ENCODE results near the gene USP37.

USP37 gene

GRCh38 chr2:218500501-218501060 is 67.6 kb downstream of the USP37 start:
- no peak for DNase-seq
- in situ Hi-C loops (cut with HindIII; ENCODE audit: low pct_ligation_motif_present, low pct_unique_long_range_greater_than_20kb, low sequenced_read_pairs), result no loop called here

- in situ Hi-C loops (cut with HindIII; ENCODE audit: low pct_ligation_motif_present, low pct_unique_long_range_greater_than_20kb, low sequenced_read_pairs), result no loop called here
- DNase-seq, result no peak
Measured at GRCh38 chr2:218485986-218486667, 82.0 kb downstream of the USP37 start.

GRCh38 chr2:218482651-218483050 is 85.5 kb downstream of the USP37 start:
- no peak for DNase-seq
- in situ Hi-C loops (cut with HindIII; ENCODE audit: low pct_ligation_motif_present, low pct_unique_long_range_greater_than_20kb, low sequenced_read_pairs), result no loop called here

GRCh38 chr2:218479595-218479994 is 88.6 kb downstream of the USP37 start:
- DNase-seq, result no peak
- in situ Hi-C loops (cut with HindIII; ENCODE audit: low pct_ligation_motif_present, low pct_unique_long_range_greater_than_20kb, low sequenced_read_pairs), result no loop called here

GRCh38 chr2:218478544-218478943 is 89.6 kb downstream of the USP37 start:
- DNase-seq, result no peak
- in situ Hi-C loops (cut with HindIII; ENCODE audit: low pct_ligation_motif_present, low pct_unique_long_range_greater_than_20kb, low sequenced_read_pairs), result no loop called here

- no peak for DNase-seq
- in situ Hi-C loops (cut with HindIII; ENCODE audit: low pct_ligation_motif_present, low pct_unique_long_range_greater_than_20kb, low sequenced_read_pairs), result no loop called here
Measured at GRCh38 chr2:218477247-218477646, 90.9 kb downstream of the USP37 start.

GRCh38 chr2:218476676-218477075 is 91.5 kb downstream of the USP37 start:
- in situ Hi-C loops (cut with HindIII; ENCODE audit: low pct_ligation_motif_present, low pct_unique_long_range_greater_than_20kb, low sequenced_read_pairs), result no loop called here
- DNase-seq, result no peak

- DNase-seq, result no peak
- in situ Hi-C loops (cut with HindIII; ENCODE audit: low pct_ligation_motif_present, low pct_unique_long_range_greater_than_20kb, low sequenced_read_pairs), result no loop called here
Measured at GRCh38 chr2:218474527-218474926, 93.6 kb downstream of the USP37 start.

GRCh38 chr2:218472988-218473387 is 95.2 kb downstream of the USP37 start:
- no peak for DNase-seq

GRCh38 chr2:218471982-218472381 is 96.2 kb downstream of the USP37 start:
- DNase-seq, result no peak
- in situ Hi-C loops (cut with HindIII; ENCODE audit: low pct_ligation_motif_present, low pct_unique_long_range_greater_than_20kb, low sequenced_read_pairs), result no loop called here

More at GRCh38 chr2:218472988-218473387, 95.2 kb downstream of the USP37 start:
- in situ Hi-C loops (cut with HindIII; ENCODE audit: low pct_ligation_motif_present, low pct_unique_long_range_greater_than_20kb, low sequenced_read_pairs), result no loop called here

- no peak for DNase-seq
Measured at GRCh38 chr2:218471036-218471435, 97.1 kb downstream of the USP37 start.

GRCh38 chr2:218470448-218470847 is 97.7 kb downstream of the USP37 start:
- in situ Hi-C loops (cut with HindIII; ENCODE audit: low pct_ligation_motif_present, low pct_unique_long_range_greater_than_20kb, low sequenced_read_pairs), result no loop called here
- no peak for DNase-seq

More at GRCh38 chr2:218471036-218471435, 97.1 kb downstream of the USP37 start:
- in situ Hi-C loops (cut with HindIII; ENCODE audit: low pct_ligation_motif_present, low pct_unique_long_range_greater_than_20kb, low sequenced_read_pairs), result no loop called here

- in situ Hi-C loops (cut with HindIII; ENCODE audit: low pct_ligation_motif_present, low pct_unique_long_range_greater_than_20kb, low sequenced_read_pairs), result no loop called here
- peak; percentile 30 for DNase-seq
Measured at GRCh38 chr2:218465987-218466633, 102.0 kb downstream of the USP37 start.

- DNase-seq, result no peak
- in situ Hi-C loops (cut with HindIII; ENCODE audit: low pct_ligation_motif_present, low pct_unique_long_range_greater_than_20kb, low sequenced_read_pairs), result no loop called here
Measured at GRCh38 chr2:218458598-218458997, 109.6 kb downstream of the USP37 start.

- in situ Hi-C loops (cut with HindIII; ENCODE audit: low pct_ligation_motif_present, low pct_unique_long_range_greater_than_20kb, low sequenced_read_pairs), result no loop called here
- no peak for DNase-seq
Measured at GRCh38 chr2:218456849-218457248, 111.3 kb downstream of the USP37 start.

GRCh38 chr2:218452079-218452478 is 116.1 kb downstream of the USP37 start:
- DNase-seq, result no peak
- in situ Hi-C loops (cut with HindIII; ENCODE audit: low pct_ligation_motif_present, low pct_unique_long_range_greater_than_20kb, low sequenced_read_pairs), result no loop called here

- in situ Hi-C loops (cut with HindIII; ENCODE audit: low pct_ligation_motif_present, low pct_unique_long_range_greater_than_20kb, low sequenced_read_pairs), result no loop called here
Measured at GRCh38 chr2:218448934-218449333, 119.2 kb downstream of the USP37 start.

GRCh38 chr2:218447072-218447471 is 121.1 kb downstream of the USP37 start:
- DNase-seq, result no peak
- in situ Hi-C loops (cut with HindIII; ENCODE audit: low pct_ligation_motif_present, low pct_unique_long_range_greater_than_20kb, low sequenced_read_pairs), result no loop called here

More at GRCh38 chr2:218448934-218449333, 119.2 kb downstream of the USP37 start:
- no peak for DNase-seq

- in situ Hi-C loops (cut with HindIII; ENCODE audit: low pct_ligation_motif_present, low pct_unique_long_range_greater_than_20kb, low sequenced_read_pairs), result no loop called here
- DNase-seq, result no peak
Measured at GRCh38 chr2:218446547-218446946, 121.6 kb downstream of the USP37 start.

- no peak for DNase-seq
- in situ Hi-C loops (cut with HindIII; ENCODE audit: low pct_ligation_motif_present, low pct_unique_long_range_greater_than_20kb, low sequenced_read_pairs), result no loop called here
Measured at GRCh38 chr2:218445602-218446001, 122.5 kb downstream of the USP37 start.
